ENCODE results near the gene PCLAF. TPM values are rescaled to one million over a fixed set of nuclear protein-coding genes. Genes with fewer than 3 reads are reported as not detected.

Gene PCLAF
- total and polyA plus RNA-seq, 2 of the 8 experiments (the other 6 are each of a cell fraction or from before 2014, with no cell fraction given), result 76.2 to 124 TPM

- no peaks in the 10 kb centered on the region for H3K27me3 ChIP-seq (replicated peaks in 1 of 4; ENCODE audit: control insufficient read depth in 3 of 4, extremely low read depth in 1 of 4, insufficient read depth in 3 of 4, low read length in 3 of 4)
- WGBS, 2 experiments (ENCODE audit: extremely low coverage in 1 of 2, insufficient coverage in 1 of 2, insufficient read length in 1 of 2, insufficient replicate concordance in 2 of 2, low coverage in 1 of 2, low lambda C conversion rate in 2 of 2, missing lambda C conversion rate in 1 of 2), result 76% methylated on average over 1 of the region's 1 CpG; no CpG with 5 or more reads in 1 of the 2 experiments
- no peak overlapping the region for H3K27ac ChIP-seq (ENCODE audit: low read depth, low read length)
- H2BK12ac ChIP-seq (ENCODE audit: low read depth, low read length), result no peak overlapping the region
- no peak overlapping the region for H2BK5ac ChIP-seq (ENCODE audit: low read depth, low read length)
- H4K5ac ChIP-seq (ENCODE audit: insufficient read length, low read depth, low read length), result no peak overlapping the region
- H3K23me2 ChIP-seq (ENCODE audit: low read depth, low read length), result no peaks in the 10 kb centered on the region
- H2BK15ac ChIP-seq (ENCODE audit: low read length), result no peak overlapping the region
- no peak overlapping the region for H4K8ac ChIP-seq (ENCODE audit: extremely low read depth, insufficient read depth, low read length)
- CTCF ChIA-PET (ENCODE audit: partially characterized antibody), result no interaction called here
- no peak overlapping the region for H3K4me2 ChIP-seq (ENCODE audit: insufficient read depth in 1 of 2, low read depth in 2 of 2, low read length in 2 of 2)
- no peaks in the 10 kb centered on the region for H3K9me3 ChIP-seq (ENCODE audit: insufficient read depth in 2 of 2, low read depth in 1 of 2, low read length in 1 of 2)
- TF ChIP-seq HDAC2 (IDR thresholded peaks at IDR 0.05; ENCODE audit: borderline replicate concordance in 1 of 2, low read depth in 2 of 2, low read length in 2 of 2), result no peak
- TF ChIP-seq BACH1 (IDR thresholded peaks at IDR 0.05; ENCODE audit: low read length), result no peak
- TF ChIP-seq ATF3 (IDR thresholded peaks at IDR 0.05; ENCODE audit: insufficient read depth, low read depth, low read length), result no peak
- TF ChIP-seq NRF1 (IDR thresholded peaks at IDR 0.05; ENCODE audit: low read depth, low read length), result no peak
- TF ChIP-seq SP2 (IDR thresholded peaks at IDR 0.05; ENCODE audit: low read length), result no peak
- TF ChIP-seq SIX5 (IDR thresholded peaks at IDR 0.05; ENCODE audit: low read depth, low read length), result no peak
- TF ChIP-seq JUND (IDR thresholded peaks at IDR 0.05; ENCODE audit: low read length), result no peak
- no peak overlapping the region for H2BK20ac ChIP-seq (ENCODE audit: low read length)
- no peak overlapping the region for H3K4me3 ChIP-seq (ENCODE audit: extremely low read depth in 1 of 4, insufficient read depth in 2 of 4, low read depth in 3 of 4, low read length in 4 of 4)
- no peaks in the 10 kb centered on the region for H3K79me1 ChIP-seq (ENCODE audit: low read depth, low read length)
- FAIRE-seq, result no peak
- no peak overlapping the region for H2AFZ ChIP-seq (ENCODE audit: low read length)
- H3K36me3 ChIP-seq (ENCODE audit: control insufficient read depth in 2 of 4, insufficient read depth in 4 of 4, low read length in 3 of 4), result no peaks in the 10 kb centered on the region
- H3K18ac ChIP-seq (ENCODE audit: extremely low read depth, low read length), result no peak overlapping the region
- no peak for DNase-seq (ENCODE audit: low read depth in 1 of 2, low spot score in 2 of 2)
- H3K4me1 ChIP-seq (replicated peaks in 1 of 4; ENCODE audit: control insufficient read depth in 3 of 4, insufficient read depth in 4 of 4, low read length in 3 of 4), result peaks cover 0 to 4% (median 0%) of the 10 kb centered on the region in 4 experiments; a peak in 2 of 7 replicates
- no peak overlapping the region for H2BK120ac ChIP-seq (replicated peaks; ENCODE audit: low read depth, low read length)
- H4K91ac ChIP-seq (replicated peaks; ENCODE audit: insufficient read length, low read length), result no peak overlapping the region
- no peak overlapping the region for H2AK5ac ChIP-seq (ENCODE audit: low read depth, low read length)
- no peak overlapping the region for H3K23ac ChIP-seq (ENCODE audit: insufficient read length)
- H3K14ac ChIP-seq (ENCODE audit: insufficient read length), result no peak overlapping the region
- H4K20me1 ChIP-seq (replicated peaks in 1 of 2; ENCODE audit: control insufficient read depth in 1 of 2, insufficient read depth in 2 of 2, low read length in 2 of 2), result no peaks in the 10 kb centered on the region
- no peak overlapping the region for H3K9ac ChIP-seq (replicated peaks in 1 of 4; ENCODE audit: extremely low read depth in 1 of 4, low read depth in 3 of 4, low read length in 3 of 4)
- H3K79me2 ChIP-seq (ENCODE audit: control insufficient read depth in 1 of 2, insufficient read depth in 2 of 2, low read length in 2 of 2), result peaks cover 0 to 18% of the 10 kb centered on the region in 2 experiments; a peak in 2 of 4 replicates
- POLR2A ChIA-PET (ENCODE audit: partially characterized antibody), result no interaction called here
- no peak overlapping the region for H3K4ac ChIP-seq (replicated peaks; ENCODE audit: insufficient read length, low read depth, low read length)
- no peak overlapping the region for H3K56ac ChIP-seq (replicated peaks; ENCODE audit: insufficient read length, low read depth, low read length)
These were observed 40.9 kb downstream of the PCLAF start for GRCh38 chr15:64340355-64340754.

Measured in H1 (cell line).